K562 (cell line): ENCODE measurements around the gene ACOT9. TPM values are rescaled to one million over a fixed set of nuclear protein-coding genes. Genes with fewer than 3 reads are reported as not detected.
A peak's percentile ranks its signal among the peaks of the same experiment; 100 is the strongest.

Source experiments
- ARNT ChIP-seq, 2 experiments: fragments of 450-650 bp; IDR thresholded peaks; 2 replicates each; pipeline ENCODE4 v1.6.1; 2016; ENCODE audit warnings: mild to moderate bottlenecking in 1 of 2
- FOS ChIP-seq: IDR thresholded peaks from 3 replicates; pipeline ENCODE4 v1.6.1; 2011; ENCODE audit not compliant: insufficient read length; ENCODE audit errors: extremely low read depth
- HLTF ChIP-seq: fragments of 450-650 bp; IDR thresholded peaks from 2 replicates; pipeline ENCODE4 v1.6.1; 2016
- MTA2 ChIP-seq: fragments of 450-650 bp; IDR thresholded peaks from 2 replicates; pipeline ENCODE4 v1.6.1; 2016; ENCODE audit warnings: low read depth
- NFIC ChIP-seq: fragments of 450-650 bp; IDR thresholded peaks from 2 replicates; pipeline ENCODE4 v1.6.1; 2017; ENCODE audit warnings: mild to moderate bottlenecking, inconsistent platforms
- NONO ChIP-seq, 2 experiments: fragments of 200-400 bp in 1 of 2; fragments of 450-650 bp in 1 of 2; formaldehyde crosslinking in 1 of 2; IDR thresholded peaks; 2 replicates each; pipeline ENCODE4 v1.6.1; 2017; ENCODE audit warnings: low read depth in 2 of 2, mild to moderate bottlenecking in 2 of 2, moderate library complexity in 2 of 2, low read length in 1 of 2
- NR2C1 ChIP-seq, 2 experiments: fragments of 450-650 bp; IDR thresholded peaks; 2 replicates each; pipeline ENCODE4 v1.6.1; 2017; ENCODE audit warnings: mild to moderate bottlenecking in 2 of 2, antibody characterized with exemption in 1 of 2, inconsistent platforms in 1 of 2, missing compliant biosample characterization in 1 of 2, missing genetic modification characterization in 1 of 2
- RAD21 ChIP-seq, 2 experiments: fragments of 250-450 bp in 1 of 2; fragments of 450-650 bp in 1 of 2; sonication (Bioruptor Pico) in 1 of 2; formaldehyde crosslinking in 1 of 2; IDR thresholded peaks in 1 of 2; conservative IDR thresholded peaks in 1 of 2; 2 replicates each; pipeline versions ENCODE4 v1.4.0 to v1.8.0; 2020 to 2022; ENCODE audit warnings: mild to moderate bottlenecking in 2 of 2, moderate library complexity in 1 of 2
- SMAD2 ChIP-seq: fragments of 150-350 bp; IDR thresholded peaks from 2 replicates; pipeline ENCODE4 v1.6.1; 2014; ENCODE audit warnings: low read depth, mild to moderate bottlenecking, low read length
- YY1 ChIP-seq, 3 experiments: IDR thresholded peaks; 2 replicates each; pipeline ENCODE4 v1.6.1; 2011; ENCODE audit warnings: low read length in 2 of 3, mild to moderate bottlenecking in 2 of 3, moderate library complexity in 2 of 3, borderline replicate concordance in 1 of 3, control low read depth in 1 of 3, low read depth in 1 of 3; ENCODE audit not compliant: insufficient read depth in 3 of 3, insufficient replicate concordance in 2 of 3, control insufficient read depth in 1 of 3, insufficient read length in 1 of 3; ENCODE audit errors: extremely low read depth in 1 of 3
- ZBTB8A ChIP-seq: fragments of 450-650 bp; IDR thresholded peaks from 2 replicates; pipeline ENCODE4 v1.6.1; 2018; ENCODE audit warnings: mild to moderate bottlenecking, moderate library complexity; ENCODE audit not compliant: partially characterized antibody
- ZNF76 ChIP-seq: fragments of 250-450 bp; sonication (Bioruptor Pico); IDR thresholded peaks from 2 replicates; pipeline ENCODE4 v1.4.0; 2020; ENCODE audit warnings: mild to moderate bottlenecking, moderate library complexity, borderline replicate concordance
- polyA plus RNA-seq, 8 experiments: library from polyadenylated mRNA; depleted of rRNA in 4 of 8; stranded (reverse) in 5 of 8; unstranded in 3 of 8; fragments of >200 nt; fragmentation: Nextera tagmentation in 2 of 8; fragmentation: Illumina TruSeq in 1 of 8; extraction: Ambion mirVana in 2 of 8; extraction: Trizol in 1 of 8; gene quantifications; 2 replicates each; pipeline versions ENCODE4 v1.2.1 to v1.2.3, GENCODE V29; 2011 to 2014; ENCODE audit warnings: inconsistent platforms in 1 of 8, missing spikeins in 1 of 8
- total RNA-seq, 7 experiments: library from RNA; depleted of rRNA in 6 of 7; stranded (reverse); fragments of >200 nt in 6 of 7; fragmentation: Illumina TruSeq in 2 of 7; extraction: Trizol in 2 of 7; gene quantifications; 2 replicates each; pipeline versions ENCODE4 v1.2.1 to v1.2.3, GENCODE V29; 2011 to 2021; ENCODE audit warnings: low replicate concordance in 1 of 7
- TF ChIP-seq, protein P1 (sequence below): sonication (generic); formaldehyde crosslinking; IDR thresholded peaks from 2 replicates; pipeline ENCODE4 v1.8.1; 2023; ENCODE audit warnings: mild to moderate bottlenecking, missing genetic modification reagents
- TF ChIP-seq, protein P2 (sequence below): IDR thresholded peaks from 2 replicates; pipeline ENCODE4 v1.6.1; 2012; ENCODE audit warnings: low read depth, low read length, improper control_type of control experiment, borderline replicate concordance
- TF ChIP-seq, protein P3 (sequence below): IDR thresholded peaks from 2 replicates; pipeline ENCODE4 v1.6.1; 2011; ENCODE audit not compliant: insufficient read length; ENCODE audit errors: extremely low read depth
- TF ChIP-seq, protein P4 (sequence below), 2 experiments: IDR thresholded peaks; 2 replicates each; pipeline ENCODE4 v1.6.1; 2012; ENCODE audit warnings: improper control_type of control experiment in 2 of 2, low read depth in 2 of 2, low read length in 2 of 2, borderline replicate concordance in 1 of 2
- TF ChIP-seq, protein P5 (sequence below), 2 experiments: fragments of 250-450 bp in 1 of 2; fragments of 450-650 bp in 1 of 2; sonication (Bioruptor Pico) in 1 of 2; IDR thresholded peaks; 2 replicates each; pipeline versions ENCODE4 v1.6.1 to v1.8.0; 2016 to 2021; ENCODE audit warnings: mild to moderate bottlenecking in 2 of 2, moderate library complexity in 2 of 2, missing compliant biosample characterization in 1 of 2, missing genetic modification characterization in 1 of 2

ACOT9 gene
- total and polyA plus RNA-seq, 9 of the 15 experiments (the other 6 are each of a cell fraction or from before 2014, with no cell fraction given): 31.2 to 80.9 (median 45.3) TPM

DNA sequence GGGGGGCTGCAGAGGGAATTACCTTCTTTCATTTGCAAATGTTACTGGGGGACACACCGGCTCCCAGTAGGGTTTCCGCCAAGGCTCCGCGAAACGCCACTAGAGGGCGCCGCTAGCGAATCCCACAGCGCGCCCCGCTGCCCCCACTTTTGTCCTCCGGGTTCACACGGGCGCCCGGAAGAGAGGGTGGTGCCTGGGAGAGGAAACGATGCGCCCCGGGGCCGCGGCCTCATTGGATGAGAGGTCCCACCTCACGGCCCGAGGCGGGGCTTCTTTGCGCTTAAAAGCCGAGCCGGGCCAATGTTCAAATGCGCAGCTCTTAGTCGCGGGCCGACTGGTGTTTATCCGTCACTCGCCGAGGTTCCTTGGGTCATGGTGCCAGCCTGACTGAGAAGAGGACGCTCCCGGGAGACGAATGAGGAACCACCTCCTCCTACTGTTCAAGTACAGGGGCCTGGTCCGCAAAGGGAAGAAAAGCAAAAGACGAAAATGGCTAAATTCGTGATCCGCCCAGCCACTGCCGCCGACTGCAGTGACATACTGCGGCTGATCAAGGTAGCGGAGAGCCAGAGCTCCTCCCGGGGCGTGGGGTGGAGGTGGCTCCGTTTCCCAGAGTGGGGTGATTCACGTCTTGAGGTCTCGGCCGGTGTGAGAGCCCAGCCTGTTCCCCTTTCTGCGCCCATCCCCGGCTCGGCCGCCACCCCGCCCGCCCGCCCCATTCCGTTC, 40.0 kb upstream of the ACOT9 start, which contains the start of gene SAT1 (continued):
- peak in 1 of 3 experiments; percentile 77 for TF ChIP-seq YY1 (IDR thresholded peaks at IDR 0.05; ENCODE audit: borderline replicate concordance in 1 of 3, control insufficient read depth in 1 of 3, extremely low read depth in 1 of 3, insufficient read depth in 3 of 3, insufficient read length in 1 of 3, insufficient replicate concordance in 2 of 3, low read depth in 1 of 3, low read length in 2 of 3)
- peak; percentile 52 for TF ChIP-seq NFIC
- TF ChIP-seq MTA2: no peak
- peak; percentile 16 to 68; a peak in 2 of 4 replicates for TF ChIP-seq NONO (IDR thresholded peaks at IDR 0.05; ENCODE audit: low read depth in 2 of 2, low read length in 1 of 2)
- no peak for TF ChIP-seq SMAD2
- peak; percentile 21 for TF ChIP-seq FOS
- TF ChIP-seq, protein P1, sequence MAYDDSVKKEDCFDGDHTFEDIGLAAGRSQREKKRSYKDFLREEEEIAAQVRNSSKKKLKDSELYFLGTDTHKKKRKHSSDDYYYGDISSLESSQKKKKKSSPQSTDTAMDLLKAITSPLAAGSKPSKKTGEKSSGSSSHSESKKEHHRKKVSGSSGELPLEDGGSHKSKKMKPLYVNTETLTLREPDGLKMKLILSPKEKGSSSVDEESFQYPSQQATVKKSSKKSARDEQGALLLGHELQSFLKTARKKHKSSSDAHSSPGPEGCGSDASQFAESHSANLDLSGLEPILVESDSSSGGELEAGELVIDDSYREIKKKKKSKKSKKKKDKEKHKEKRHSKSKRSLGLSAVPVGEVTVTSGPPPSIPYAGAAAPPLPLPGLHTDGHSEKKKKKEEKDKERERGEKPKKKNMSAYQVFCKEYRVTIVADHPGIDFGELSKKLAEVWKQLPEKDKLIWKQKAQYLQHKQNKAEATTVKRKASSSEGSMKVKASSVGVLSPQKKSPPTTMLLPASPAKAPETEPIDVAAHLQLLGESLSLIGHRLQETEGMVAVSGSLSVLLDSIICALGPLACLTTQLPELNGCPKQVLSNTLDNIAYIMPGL (CRISPR knock-in tag): 0 out of 2 replicates have a peak, but pooled peaks have one; percentile 38
- peak; percentile 83 to 88 for TF ChIP-seq RAD21 (CRISPR knock-in tag; conservative IDR thresholded peaks at IDR 0.05 in 1 of 2, IDR thresholded peaks at IDR 0.05 in 1 of 2)
- TF ChIP-seq, protein P2, sequence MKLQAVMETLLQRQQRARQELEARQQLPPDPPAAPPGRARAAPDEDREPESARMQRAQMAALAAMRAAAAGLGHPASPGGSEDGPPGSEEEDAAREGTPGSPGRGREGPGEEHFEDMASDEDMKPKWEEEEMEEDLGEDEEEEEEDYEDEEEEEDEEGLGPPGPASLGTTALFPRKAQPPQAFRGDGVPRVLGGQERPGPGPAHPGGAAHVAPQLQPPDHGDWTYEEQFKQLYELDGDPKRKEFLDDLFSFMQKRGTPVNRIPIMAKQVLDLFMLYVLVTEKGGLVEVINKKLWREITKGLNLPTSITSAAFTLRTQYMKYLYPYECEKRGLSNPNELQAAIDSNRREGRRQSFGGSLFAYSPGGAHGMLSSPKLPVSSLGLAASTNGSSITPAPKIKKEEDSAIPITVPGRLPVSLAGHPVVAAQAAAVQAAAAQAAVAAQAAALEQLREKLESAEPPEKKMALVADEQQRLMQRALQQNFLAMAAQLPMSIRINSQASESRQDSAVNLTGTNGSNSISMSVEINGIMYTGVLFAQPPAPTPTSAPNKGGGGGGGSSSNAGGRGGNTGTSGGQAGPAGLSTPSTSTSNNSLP: no peak
- TF ChIP-seq, protein P3, sequence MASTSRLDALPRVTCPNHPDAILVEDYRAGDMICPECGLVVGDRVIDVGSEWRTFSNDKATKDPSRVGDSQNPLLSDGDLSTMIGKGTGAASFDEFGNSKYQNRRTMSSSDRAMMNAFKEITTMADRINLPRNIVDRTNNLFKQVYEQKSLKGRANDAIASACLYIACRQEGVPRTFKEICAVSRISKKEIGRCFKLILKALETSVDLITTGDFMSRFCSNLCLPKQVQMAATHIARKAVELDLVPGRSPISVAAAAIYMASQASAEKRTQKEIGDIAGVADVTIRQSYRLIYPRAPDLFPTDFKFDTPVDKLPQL: peak; percentile 26
- TF ChIP-seq, protein P4, sequence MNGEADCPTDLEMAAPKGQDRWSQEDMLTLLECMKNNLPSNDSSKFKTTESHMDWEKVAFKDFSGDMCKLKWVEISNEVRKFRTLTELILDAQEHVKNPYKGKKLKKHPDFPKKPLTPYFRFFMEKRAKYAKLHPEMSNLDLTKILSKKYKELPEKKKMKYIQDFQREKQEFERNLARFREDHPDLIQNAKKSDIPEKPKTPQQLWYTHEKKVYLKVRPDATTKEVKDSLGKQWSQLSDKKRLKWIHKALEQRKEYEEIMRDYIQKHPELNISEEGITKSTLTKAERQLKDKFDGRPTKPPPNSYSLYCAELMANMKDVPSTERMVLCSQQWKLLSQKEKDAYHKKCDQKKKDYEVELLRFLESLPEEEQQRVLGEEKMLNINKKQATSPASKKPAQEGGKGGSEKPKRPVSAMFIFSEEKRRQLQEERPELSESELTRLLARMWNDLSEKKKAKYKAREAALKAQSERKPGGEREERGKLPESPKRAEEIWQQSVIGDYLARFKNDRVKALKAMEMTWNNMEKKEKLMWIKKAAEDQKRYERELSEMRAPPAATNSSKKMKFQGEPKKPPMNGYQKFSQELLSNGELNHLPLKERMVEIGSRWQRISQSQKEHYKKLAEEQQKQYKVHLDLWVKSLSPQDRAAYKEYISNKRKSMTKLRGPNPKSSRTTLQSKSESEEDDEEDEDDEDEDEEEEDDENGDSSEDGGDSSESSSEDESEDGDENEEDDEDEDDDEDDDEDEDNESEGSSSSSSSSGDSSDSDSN (IDR thresholded peaks at IDR 0.05; ENCODE audit: borderline replicate concordance in 1 of 2, low read depth in 2 of 2, low read length in 2 of 2): peak in 1 of 2 experiments; percentile 68; a peak in 2 of 4 replicates
- TF ChIP-seq NR2C1 (IDR thresholded peaks at IDR 0.05): peak; percentile 34; the same call in 1 of the 2 replicates
- TF ChIP-seq NR2C1 (tag; IDR thresholded peaks at IDR 0.05): 0 out of 2 replicates have a peak, but pooled peaks have one; percentile 38
- TF ChIP-seq, protein P5, sequence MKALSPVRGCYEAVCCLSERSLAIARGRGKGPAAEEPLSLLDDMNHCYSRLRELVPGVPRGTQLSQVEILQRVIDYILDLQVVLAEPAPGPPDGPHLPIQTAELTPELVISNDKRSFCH (CRISPR knock-in tag; IDR thresholded peaks at IDR 0.05): no peak
- TF ChIP-seq, protein P5 (tag; IDR thresholded peaks at IDR 0.05): 0 out of 2 replicates have a peak, but pooled peaks have one; percentile 25
- TF ChIP-seq ZBTB8A: no peak
- TF ChIP-seq ARNT (IDR thresholded peaks at IDR 0.05): peak in 1 of 2 experiments; percentile 62; a peak in 1 of 4 replicates
- no peak for TF ChIP-seq ZNF76
- TF ChIP-seq HLTF: 0 out of 2 replicates have a peak, but pooled peaks have one; percentile 51
